Measurements from ENCODE around the gene NDUFB3.
"Not testable (repeated sequence)": the region's sequence is repeated elsewhere in the genome, so short reads cannot be mapped to it uniquely, and the experiment has no call there.

Gene NDUFB3

GRCh38 chr2:201071479-201072200, at the start of gene NDUFB3, which contains the start of gene HYCC2:
Gene NDUFB3 (plus strand): TSS chr2:201072001. CDS start chr2:201078883, 6,882 bp downstream.
Gene HYCC2 (minus strand): TSS chr2:201071671. CDS start chr2:201024009, 47,662 bp downstream.
- H3K4me3 ChIP-seq (ENCODE audit: low read length) = peak within 1 kb of the TSS; percentile 91
- TF ChIP-seq CTCF (IDR thresholded peaks at IDR 0.05; ENCODE audit: insufficient read depth, low read depth, low read length, missing control alignments) = peak; percentile 40
- peak; percentile 97 for DNase-seq (ENCODE audit: low read depth)

GRCh38 chr2:201024518-201024917, 47.3 kb upstream of the NDUFB3 start:
- no peak overlapping the region for H3K4me3 ChIP-seq (ENCODE audit: low read length)
- TF ChIP-seq CTCF (IDR thresholded peaks at IDR 0.05; ENCODE audit: insufficient read depth, low read depth, low read length, missing control alignments) = no peak
- no peak for DNase-seq (ENCODE audit: low read depth)

GRCh38 chr2:201034355-201034754, 37.4 kb upstream of the NDUFB3 start:
- not testable (repeated sequence) for DNase-seq (ENCODE audit: low read depth); H3K4me3 ChIP-seq (ENCODE audit: low read length)

- DNase-seq (ENCODE audit: low read depth) = not testable (repeated sequence)
Observed at GRCh38 chr2:201038361-201038760, 33.4 kb upstream of the NDUFB3 start.

GRCh38 chr2:201038855-201039254, 32.9 kb upstream of the NDUFB3 start:
- no peak for DNase-seq (ENCODE audit: low read depth)
- no peak for TF ChIP-seq CTCF (IDR thresholded peaks at IDR 0.05; ENCODE audit: insufficient read depth, low read depth, low read length, missing control alignments)
- H3K4me3 ChIP-seq (ENCODE audit: low read length) = no peak overlapping the region

More at GRCh38 chr2:201038361-201038760, 33.4 kb upstream of the NDUFB3 start:
- H3K4me3 ChIP-seq (ENCODE audit: low read length) = not testable (repeated sequence)

- H3K4me3 ChIP-seq (ENCODE audit: low read length) = no peak overlapping the region
- no peak for DNase-seq (ENCODE audit: low read depth)
- no peak for TF ChIP-seq CTCF (IDR thresholded peaks at IDR 0.05; ENCODE audit: insufficient read depth, low read depth, low read length, missing control alignments)
Observed at GRCh38 chr2:201040867-201041628, 30.8 kb upstream of the NDUFB3 start.

- not testable (repeated sequence) for DNase-seq (ENCODE audit: low read depth); H3K4me3 ChIP-seq (ENCODE audit: low read length)
Observed at GRCh38 chr2:201042451-201042850, 29.4 kb upstream of the NDUFB3 start.

- DNase-seq (ENCODE audit: low read depth); H3K4me3 ChIP-seq (ENCODE audit: low read length): not testable (repeated sequence)
Observed at GRCh38 chr2:201043050-201043449, 28.8 kb upstream of the NDUFB3 start.

- H3K4me3 ChIP-seq (ENCODE audit: low read length) = no peak overlapping the region
- TF ChIP-seq CTCF (IDR thresholded peaks at IDR 0.05; ENCODE audit: insufficient read depth, low read depth, low read length, missing control alignments) = no peak
- no peak for DNase-seq (ENCODE audit: low read depth)
Observed at GRCh38 chr2:201046881-201047280, 24.9 kb upstream of the NDUFB3 start.
